ENCODE measurements around the gene RFLNA.

Gene RFLNA

GRCh38 chr12:124252964-124253363 lies 41.9 kb upstream of the RFLNA start:
- TF ChIP-seq FOXP2 (optimal IDR thresholded peaks at IDR 0.05; ENCODE audit: borderline replicate concordance, extremely low read depth, extremely low read length, insufficient read depth): no peak
- TF ChIP-seq POLR2AphosphoS5 (IDR thresholded peaks at IDR 0.05; ENCODE audit: low read depth, low read length): no peak
- TF ChIP-seq REST (IDR thresholded peaks at IDR 0.05; ENCODE audit: insufficient read depth in 1 of 2, low read depth in 2 of 2, low read length in 2 of 2): no peak
- no peak for TF ChIP-seq TAF1 (IDR thresholded peaks at IDR 0.05; ENCODE audit: borderline replicate concordance, insufficient read depth, low read length)
- no peak for TF ChIP-seq SIN3A (IDR thresholded peaks at IDR 0.05; ENCODE audit: borderline replicate concordance, insufficient read depth, low read length)

- TF ChIP-seq SIN3A (IDR thresholded peaks at IDR 0.05; ENCODE audit: borderline replicate concordance, insufficient read depth, low read length): no peak
- TF ChIP-seq REST (IDR thresholded peaks at IDR 0.05; ENCODE audit: insufficient read depth in 1 of 2, low read depth in 2 of 2, low read length in 2 of 2): no peak
- no peak for TF ChIP-seq FOXP2 (optimal IDR thresholded peaks at IDR 0.05; ENCODE audit: borderline replicate concordance, extremely low read depth, extremely low read length, insufficient read depth)
Measured at GRCh38 chr12:124254126-124254525, 40.8 kb upstream of the RFLNA start.

GRCh38 chr12:124259154-124260066 lies 35.5 kb upstream of the RFLNA start:
- no peak for TF ChIP-seq FOXP2 (optimal IDR thresholded peaks at IDR 0.05; ENCODE audit: borderline replicate concordance, extremely low read depth, extremely low read length, insufficient read depth)
- no peak for TF ChIP-seq POLR2AphosphoS5 (IDR thresholded peaks at IDR 0.05; ENCODE audit: low read depth, low read length)
- TF ChIP-seq TAF1 (IDR thresholded peaks at IDR 0.05; ENCODE audit: borderline replicate concordance, insufficient read depth, low read length): no peak
- no peak for TF ChIP-seq REST (IDR thresholded peaks at IDR 0.05; ENCODE audit: insufficient read depth in 1 of 2, low read depth in 2 of 2, low read length in 2 of 2)
- TF ChIP-seq SIN3A (IDR thresholded peaks at IDR 0.05; ENCODE audit: borderline replicate concordance, insufficient read depth, low read length): no peak

GRCh38 chr12:124261885-124262284 lies 33.0 kb upstream of the RFLNA start:
- TF ChIP-seq SIN3A (IDR thresholded peaks at IDR 0.05; ENCODE audit: borderline replicate concordance, insufficient read depth, low read length): no peak
- no peak for TF ChIP-seq FOXP2 (optimal IDR thresholded peaks at IDR 0.05; ENCODE audit: borderline replicate concordance, extremely low read depth, extremely low read length, insufficient read depth)
- TF ChIP-seq TAF1 (IDR thresholded peaks at IDR 0.05; ENCODE audit: borderline replicate concordance, insufficient read depth, low read length): no peak
- no peak for TF ChIP-seq REST (IDR thresholded peaks at IDR 0.05; ENCODE audit: insufficient read depth in 1 of 2, low read depth in 2 of 2, low read length in 2 of 2)
- TF ChIP-seq POLR2AphosphoS5 (IDR thresholded peaks at IDR 0.05; ENCODE audit: low read depth, low read length): no peak

Measured in PFSK-1 (cell line).